HG02798 (cell line): ENCODE results near the gene SOX4.

Experiments
- ATAC-seq: cut with Tn5 transposase; IDR thresholded peaks from one replicate; pipeline ENCODE4 v1.9.1; 2021; ENCODE audit warnings: mild to moderate bottlenecking; ENCODE audit not compliant: unreplicated experiment, poor library complexity

Gene SOX4

DNA sequence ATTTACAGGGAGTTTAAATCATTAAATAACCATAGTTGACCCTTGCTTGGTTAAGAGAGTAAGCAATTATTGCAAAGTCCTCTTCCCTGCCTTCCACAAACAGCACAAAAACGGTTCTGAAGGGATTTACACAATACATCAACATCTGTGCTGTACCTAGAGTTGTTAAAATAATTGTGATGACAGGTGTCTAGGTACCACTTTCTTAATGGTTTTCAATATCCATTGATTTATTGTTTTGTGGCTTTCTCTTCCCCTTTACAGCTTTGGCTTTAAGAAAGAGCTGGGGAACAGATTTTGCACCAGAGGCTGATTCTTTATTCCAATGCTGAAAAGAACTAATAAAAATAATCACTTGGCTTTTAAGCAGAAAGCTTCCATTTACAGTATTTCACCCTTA is 598 bp upstream of the SOX4 start:
- ATAC-seq = no peak

DNA sequence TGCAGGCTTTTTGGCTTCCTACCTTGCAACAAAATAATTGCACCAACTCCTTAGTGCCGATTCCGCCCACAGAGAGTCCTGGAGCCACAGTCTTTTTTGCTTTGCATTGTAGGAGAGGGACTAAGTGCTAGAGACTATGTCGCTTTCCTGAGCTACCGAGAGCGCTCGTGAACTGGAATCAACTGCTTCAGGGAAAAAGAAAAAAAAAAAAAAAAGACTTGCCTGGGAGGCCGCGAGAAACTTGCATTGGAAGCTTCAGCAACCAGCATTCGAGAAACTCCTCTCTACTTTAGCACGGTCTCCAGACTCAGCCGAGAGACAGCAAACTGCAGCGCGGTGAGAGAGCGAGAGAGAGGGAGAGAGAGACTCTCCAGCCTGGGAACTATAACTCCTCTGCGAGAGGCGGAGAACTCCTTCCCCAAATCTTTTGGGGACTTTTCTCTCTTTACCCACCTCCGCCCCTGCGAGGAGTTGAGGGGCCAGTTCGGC is 420 bp downstream of the SOX4 start:
- peak; percentile 23 for ATAC-seq

DNA sequence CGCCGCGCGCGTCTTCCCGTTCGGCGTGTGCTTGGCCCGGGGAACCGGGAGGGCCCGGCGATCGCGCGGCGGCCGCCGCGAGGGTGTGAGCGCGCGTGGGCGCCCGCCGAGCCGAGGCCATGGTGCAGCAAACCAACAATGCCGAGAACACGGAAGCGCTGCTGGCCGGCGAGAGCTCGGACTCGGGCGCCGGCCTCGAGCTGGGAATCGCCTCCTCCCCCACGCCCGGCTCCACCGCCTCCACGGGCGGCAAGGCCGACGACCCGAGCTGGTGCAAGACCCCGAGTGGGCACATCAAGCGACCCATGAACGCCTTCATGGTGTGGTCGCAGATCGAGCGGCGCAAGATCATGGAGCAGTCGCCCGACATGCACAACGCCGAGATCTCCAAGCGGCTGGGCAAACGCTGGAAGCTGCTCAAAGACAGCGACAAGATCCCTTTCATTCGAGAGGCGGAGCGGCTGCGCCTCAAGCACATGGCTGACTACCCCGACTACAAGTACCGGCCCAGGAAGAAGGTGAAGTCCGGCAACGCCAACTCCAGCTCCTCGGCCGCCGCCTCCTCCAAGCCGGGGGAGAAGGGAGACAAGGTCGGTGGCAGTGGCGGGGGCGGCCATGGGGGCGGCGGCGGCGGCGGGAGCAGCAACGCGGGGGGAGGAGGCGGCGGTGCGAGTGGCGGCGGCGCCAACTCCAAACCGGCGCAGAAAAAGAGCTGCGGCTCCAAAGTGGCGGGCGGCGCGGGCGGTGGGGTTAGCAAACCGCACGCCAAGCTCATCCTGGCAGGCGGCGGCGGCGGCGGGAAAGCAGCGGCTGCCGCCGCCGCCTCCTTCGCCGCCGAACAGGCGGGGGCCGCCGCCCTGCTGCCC is 1.1 kb downstream of the SOX4 start:
- ATAC-seq = peak; percentile 28

DNA sequence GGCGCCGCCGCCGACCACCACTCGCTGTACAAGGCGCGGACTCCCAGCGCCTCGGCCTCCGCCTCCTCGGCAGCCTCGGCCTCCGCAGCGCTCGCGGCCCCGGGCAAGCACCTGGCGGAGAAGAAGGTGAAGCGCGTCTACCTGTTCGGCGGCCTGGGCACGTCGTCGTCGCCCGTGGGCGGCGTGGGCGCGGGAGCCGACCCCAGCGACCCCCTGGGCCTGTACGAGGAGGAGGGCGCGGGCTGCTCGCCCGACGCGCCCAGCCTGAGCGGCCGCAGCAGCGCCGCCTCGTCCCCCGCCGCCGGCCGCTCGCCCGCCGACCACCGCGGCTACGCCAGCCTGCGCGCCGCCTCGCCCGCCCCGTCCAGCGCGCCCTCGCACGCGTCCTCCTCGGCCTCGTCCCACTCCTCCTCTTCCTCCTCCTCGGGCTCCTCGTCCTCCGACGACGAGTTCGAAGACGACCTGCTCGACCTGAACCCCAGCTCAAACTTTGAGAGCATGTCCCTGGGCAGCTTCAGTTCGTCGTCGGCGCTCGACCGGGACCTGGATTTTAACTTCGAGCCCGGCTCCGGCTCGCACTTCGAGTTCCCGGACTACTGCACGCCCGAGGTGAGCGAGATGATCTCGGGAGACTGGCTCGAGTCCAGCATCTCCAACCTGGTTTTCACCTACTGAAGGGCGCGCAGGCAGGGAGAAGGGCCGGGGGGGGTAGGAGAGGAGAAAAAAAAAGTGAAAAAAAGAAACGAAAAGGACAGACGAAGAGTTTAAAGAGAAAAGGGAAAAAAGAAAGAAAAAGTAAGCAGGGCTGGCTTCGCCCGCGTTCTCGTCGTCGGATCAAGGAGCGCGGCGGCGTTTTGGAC is 2.0 kb downstream of the SOX4 start:
- ATAC-seq = peak; percentile 20

DNA sequence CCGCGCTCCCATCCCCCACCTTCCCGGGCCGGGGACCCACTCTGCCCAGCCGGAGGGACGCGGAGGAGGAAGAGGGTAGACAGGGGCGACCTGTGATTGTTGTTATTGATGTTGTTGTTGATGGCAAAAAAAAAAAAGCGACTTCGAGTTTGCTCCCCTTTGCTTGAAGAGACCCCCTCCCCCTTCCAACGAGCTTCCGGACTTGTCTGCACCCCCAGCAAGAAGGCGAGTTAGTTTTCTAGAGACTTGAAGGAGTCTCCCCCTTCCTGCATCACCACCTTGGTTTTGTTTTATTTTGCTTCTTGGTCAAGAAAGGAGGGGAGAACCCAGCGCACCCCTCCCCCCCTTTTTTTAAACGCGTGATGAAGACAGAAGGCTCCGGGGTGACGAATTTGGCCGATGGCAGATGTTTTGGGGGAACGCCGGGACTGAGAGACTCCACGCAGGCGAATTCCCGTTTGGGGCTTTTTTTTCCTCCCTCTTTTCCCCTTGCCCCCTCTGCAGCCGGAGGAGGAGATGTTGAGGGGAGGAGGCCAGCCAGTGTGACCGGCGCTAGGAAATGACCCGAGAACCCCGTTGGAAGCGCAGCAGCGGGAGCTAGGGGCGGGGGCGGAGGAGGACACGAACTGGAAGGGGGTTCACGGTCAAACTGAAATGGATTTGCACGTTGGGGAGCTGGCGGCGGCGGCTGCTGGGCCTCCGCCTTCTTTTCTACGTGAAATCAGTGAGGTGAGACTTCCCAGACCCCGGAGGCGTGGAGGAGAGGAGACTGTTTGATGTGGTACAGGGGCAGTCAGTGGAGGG is 2.8 kb downstream of the SOX4 start:
- no peak for ATAC-seq

DNA sequence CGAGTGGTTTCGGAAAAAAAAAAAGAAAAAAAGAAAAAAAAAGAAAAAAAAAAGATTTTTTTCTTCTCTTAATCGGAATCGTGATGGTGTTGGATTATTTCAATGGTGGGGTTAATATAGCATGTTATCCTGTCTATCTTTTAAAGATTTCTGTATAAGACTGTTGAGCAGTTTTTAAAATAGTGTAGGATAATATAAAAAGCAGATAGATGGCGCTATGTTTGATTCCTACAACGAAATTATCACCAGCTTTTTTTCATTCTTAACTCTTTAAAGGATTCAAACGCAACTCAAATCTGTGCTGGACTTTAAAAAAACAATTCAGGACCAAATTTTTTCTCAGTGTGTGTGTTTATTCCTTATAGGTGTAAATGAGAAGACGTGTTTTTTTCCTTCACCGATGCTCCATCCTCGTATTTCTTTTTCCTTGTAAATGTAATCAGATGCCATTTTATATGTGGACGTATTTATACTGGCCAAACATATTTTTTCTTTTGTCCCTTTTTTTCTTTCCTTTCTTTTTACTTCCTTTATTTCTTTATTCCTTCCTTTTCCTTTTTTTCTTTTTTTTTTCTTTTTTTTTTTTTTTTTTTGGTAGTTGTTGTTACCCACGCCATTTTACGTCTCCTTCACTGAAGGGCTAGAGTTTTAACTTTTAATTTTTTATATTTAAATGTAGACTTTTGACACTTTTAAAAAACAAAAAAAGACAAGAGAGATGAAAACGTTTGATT is 3.6 kb downstream of the SOX4 start:
- no peak for ATAC-seq

DNA sequence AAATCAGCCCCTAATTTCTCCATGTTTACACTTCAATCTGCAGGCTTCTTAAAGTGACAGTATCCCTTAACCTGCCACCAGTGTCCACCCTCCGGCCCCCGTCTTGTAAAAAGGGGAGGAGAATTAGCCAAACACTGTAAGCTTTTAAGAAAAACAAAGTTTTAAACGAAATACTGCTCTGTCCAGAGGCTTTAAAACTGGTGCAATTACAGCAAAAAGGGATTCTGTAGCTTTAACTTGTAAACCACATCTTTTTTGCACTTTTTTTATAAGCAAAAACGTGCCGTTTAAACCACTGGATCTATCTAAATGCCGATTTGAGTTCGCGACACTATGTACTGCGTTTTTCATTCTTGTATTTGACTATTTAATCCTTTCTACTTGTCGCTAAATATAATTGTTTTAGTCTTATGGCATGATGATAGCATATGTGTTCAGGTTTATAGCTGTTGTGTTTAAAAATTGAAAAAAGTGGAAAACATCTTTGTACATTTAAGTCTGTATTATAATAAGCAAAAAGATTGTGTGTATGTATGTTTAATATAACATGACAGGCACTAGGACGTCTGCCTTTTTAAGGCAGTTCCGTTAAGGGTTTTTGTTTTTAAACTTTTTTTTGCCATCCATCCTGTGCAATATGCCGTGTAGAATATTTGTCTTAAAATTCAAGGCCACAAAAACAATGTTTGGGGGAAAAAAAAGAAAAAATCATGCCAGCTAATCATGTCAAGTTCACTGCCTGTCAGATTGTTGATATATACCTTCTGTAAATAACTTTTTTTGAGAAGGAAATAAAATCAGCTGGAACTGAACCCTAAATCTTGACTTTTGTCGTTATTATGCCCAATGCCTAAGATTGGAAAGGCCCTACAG is 4.5 kb downstream of the SOX4 start:
- no peak for ATAC-seq

DNA sequence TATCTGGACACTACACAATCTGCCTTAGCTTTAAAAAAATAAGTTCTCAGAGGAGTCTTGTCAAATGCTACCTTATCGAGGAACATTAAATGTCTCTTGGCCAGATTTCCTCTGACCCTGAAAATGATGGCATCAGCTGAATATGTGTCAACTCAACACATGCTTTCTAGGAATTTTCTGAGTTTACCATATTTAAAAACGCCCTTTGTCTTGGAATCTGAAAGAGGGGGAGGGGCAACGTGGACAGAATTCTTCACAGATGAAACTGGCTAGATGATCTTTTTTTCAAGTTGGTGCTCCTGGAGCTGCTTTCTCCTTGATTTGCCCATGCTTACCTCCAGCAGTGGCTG is 5.1 kb downstream of the SOX4 start:
- ATAC-seq = no peak

DNA sequence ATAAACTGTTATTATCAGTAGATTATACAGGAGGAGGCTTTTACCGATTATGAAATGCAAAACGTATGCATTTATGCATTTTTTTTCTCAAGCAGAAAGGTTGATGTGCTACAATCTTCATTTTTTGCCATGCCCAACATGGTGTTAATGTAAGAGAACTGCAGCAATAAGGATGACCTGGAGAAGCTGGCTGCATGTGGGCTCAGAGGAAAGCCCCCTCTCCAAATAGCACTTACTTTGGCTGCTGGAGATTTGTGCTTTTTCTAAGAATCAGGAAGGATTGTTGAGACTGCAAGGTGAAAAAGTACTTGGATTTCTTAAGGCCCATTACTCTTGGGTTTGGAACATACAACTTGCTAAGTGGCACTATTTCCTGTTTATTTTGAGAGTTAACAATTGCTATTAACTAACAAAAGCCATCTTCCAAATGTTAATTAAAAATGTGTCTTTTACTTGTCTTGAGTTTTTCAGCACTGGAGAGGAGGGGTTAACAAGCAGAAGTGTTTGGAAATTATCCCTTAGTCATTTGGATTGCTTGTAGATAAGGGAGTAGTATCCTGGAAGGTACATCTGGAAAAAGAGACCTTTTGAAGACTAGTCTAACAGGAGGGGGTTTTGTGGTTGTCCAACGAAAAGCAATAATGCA is 5.6 kb downstream of the SOX4 start:
- no peak for ATAC-seq

DNA sequence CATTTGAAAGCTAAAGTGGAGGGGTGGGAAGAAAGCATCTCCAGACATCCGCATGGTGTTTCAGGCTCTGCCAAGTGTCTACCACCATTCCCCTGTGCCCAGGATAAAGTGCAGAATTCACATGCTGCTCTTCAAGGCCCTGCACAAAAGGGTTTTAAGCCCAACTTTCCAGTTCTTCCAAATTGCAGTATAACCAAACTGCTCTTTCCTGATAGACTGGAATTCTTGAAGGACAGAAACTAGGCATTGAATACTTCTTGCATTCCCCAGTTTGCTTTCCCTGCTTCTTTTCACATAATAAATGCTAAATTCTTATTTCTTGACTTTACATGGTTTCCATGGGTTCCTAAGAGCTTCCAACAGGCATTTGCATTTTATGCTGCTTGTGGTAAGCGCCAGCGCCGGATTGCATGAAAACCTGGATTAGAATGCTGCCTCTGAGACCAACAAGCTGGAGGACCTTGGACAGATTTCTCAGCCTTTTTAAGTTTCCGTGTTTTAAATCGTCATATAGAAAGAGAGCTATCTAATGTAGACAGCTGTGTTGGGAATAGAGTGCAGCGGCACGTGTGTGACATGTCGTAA is 7.9 kb downstream of the SOX4 start:
- ATAC-seq = no peak

DNA sequence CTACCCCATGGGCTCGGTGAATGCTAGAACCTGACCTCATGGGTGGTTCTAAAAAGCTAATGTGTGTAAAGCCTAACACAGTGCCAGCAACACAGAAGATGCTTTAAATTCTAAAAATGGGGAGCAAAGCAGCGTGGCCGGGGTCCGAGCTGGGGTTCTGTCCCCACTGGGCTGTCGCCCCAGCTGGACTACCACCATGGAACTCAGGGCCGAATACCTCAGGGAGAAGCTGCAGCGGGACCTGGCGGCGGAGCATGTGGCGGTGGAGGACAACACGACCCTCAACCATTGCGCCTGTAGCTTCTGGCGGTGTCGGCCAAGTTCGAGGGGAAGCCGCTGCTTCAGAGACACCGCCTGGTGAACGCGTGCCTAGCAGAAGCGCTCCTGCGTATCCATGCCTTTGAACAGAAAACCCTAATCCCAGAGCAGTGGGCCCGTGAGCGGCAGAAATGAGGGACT is 8.4 kb downstream of the SOX4 start:
- ATAC-seq = no peak

DNA sequence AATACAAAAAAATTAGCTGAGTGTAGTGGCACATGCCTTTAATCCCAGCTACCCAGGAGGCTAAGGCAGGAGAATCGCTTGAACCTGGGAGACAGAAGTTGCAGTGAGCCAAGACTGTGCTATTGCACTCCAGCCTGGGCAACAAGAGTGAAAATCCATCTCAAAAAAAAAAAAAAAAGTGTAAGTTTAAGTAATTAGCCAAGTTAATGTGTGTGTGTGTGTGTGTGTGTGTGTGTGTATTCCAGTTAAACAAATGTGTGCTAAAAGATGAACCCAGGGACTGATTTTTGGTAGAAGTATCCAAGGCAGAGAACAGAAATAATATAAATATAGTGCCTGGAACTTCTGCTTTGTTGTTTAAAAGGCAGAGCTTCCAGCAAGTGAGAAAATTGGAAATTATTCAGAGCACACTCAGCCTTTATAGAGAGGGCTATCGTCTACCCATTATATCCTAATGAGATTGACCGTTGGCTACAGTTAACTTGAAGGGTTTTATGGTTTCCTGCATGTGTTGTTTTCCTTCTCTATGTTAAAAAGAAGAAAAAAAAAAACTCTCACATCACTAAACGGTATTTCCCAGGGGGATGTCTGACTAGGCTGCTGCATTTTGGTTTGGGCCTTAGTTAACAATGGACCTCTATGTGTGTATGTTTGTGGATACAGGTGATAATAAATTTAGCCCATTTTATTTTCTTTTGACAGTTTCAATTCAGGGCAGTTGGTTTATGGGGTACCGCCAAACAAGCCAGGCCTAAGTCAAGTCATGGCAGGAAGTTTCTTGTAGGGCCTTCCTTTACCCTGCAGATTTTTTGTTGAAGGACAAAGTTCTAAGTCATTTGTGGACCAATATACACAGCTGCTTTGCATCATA is 9.8 kb downstream of the SOX4 start:
- ATAC-seq = no peak

DNA sequence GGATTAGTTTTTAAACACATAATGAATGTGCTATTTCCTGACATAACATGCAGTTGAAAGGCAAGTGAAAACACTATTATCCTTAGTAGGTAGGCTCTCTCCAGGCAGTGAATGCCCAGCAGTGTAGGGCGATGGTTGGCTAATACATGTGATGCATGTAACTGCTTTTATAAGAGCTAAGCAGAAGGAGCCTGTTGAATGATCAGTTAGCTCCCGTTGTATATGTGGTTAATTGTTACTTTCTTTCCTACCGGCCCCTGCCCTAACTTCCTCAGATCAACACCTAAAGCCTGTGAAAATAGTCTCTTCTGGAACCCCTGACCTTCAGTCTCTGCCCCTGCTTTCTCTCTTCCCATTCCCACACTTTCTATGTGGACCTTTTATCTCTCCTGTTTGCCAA is 10.5 kb downstream of the SOX4 start:
- ATAC-seq = no peak

DNA sequence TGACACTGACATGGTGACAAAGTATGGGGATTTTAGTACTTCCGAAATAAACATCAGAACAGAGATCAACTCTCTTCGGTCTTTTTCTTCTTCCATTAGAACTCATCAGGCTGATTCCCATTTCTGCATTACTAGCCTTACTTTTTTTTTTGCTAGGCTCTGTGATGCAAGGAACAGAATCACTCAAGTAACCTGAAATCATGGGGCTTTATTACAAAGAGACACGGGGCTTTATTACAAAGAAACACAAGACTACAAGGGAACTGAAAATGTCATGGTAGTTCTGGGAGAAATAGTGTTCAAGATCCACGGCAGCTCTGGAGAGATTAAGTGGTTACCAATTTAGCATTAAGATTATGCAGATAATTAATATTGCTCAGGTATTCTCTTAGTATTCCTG is 11.6 kb downstream of the SOX4 start:
- ATAC-seq = no peak

DNA sequence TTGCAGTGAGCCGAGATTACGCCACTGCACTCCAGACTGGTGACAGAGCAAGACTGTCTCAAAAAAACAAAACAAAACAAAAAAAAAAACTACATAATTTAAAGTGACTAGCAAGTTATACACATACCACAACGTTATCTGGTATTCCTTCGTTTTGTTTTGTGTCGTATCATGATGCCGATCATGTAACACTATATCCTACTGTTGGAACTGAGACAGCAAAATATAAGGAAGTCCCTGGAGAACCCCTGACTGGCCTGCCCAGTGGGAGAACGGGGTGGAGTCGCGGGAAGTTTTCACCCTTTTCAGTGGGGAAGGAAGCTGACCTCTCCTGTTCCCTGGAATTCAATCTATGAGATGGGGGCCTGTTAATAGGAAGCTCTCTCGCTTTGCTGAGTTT is 15.1 kb downstream of the SOX4 start:
- no peak for ATAC-seq

DNA sequence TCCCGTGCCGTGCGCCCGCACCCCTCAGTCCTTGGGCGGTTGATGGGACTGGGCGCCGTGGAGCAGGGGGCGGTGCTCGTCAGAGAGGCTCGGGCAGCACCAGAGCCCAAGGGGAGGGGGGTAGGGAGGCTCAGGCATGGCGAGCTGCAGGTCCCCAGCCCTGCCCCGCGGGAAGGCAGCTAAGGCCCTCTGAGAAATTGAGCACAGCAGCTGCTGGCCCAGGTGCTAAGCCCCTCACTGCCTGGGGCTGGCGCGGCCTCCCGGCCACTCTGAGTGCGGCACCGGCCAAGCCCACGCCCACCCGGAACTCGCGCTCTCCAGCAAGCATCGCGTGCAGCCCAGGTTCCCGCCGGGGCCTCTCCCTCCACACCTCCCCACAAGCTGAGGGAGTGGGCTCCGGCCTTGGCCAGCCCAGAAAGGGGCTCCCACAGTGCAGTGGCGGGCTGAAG is 16.4 kb downstream of the SOX4 start:
- no peak for ATAC-seq

DNA sequence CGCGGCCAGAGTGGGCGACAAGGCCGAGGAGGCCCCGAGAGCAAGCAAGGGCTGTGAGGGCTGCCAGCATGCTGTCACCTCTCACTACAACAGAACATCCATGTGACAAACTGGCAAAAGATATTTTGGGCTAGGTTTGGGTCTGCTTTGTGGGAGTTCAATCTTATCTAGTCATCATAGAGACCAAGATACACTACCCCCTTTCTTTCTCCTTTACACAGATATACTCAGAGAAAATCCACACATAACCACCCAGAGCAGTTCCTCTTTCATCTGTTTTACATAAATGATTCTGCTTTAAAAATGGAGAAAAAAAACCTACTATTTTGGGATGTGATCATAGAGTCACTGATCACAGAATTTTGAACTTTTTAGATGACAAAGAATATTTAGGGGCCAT is 16.8 kb downstream of the SOX4 start:
- ATAC-seq = peak; percentile 84
